BE2C (cell line): ENCODE data around the gene MAP3K5.

ENCODE experiments used
- DNase-seq: peaks from one replicate; pipeline ENCODE4 v3.0.0-alpha.2; 2020
- H3K27me3 ChIP-seq: fragments of 250-450 bp; sonication (Bioruptor Pico); 2 replicates; pipeline ENCODE4 v1.5.1; 2020; ENCODE audit warnings: mild to moderate bottlenecking
- H3K36me3 ChIP-seq: fragments of 250-450 bp; sonication (Bioruptor Pico); 2 replicates; pipeline ENCODE4 v1.5.1; 2020; ENCODE audit warnings: mild to moderate bottlenecking
- H3K4me1 ChIP-seq: fragments of 250-450 bp; sonication (Bioruptor Pico); 2 replicates; pipeline ENCODE4 v1.5.1; 2020
- H3K4me3 ChIP-seq: 2 replicates; pipeline ENCODE4 v1.5.1; 2011; ENCODE audit warnings: low read depth, low read length
- H3K9me3 ChIP-seq: fragments of 250-450 bp; sonication (Bioruptor Pico); 2 replicates; pipeline ENCODE4 v1.5.1; 2020
- TF ChIP-seq, protein P1 (sequence below): IDR thresholded peaks from 2 replicates; pipeline ENCODE4 v1.5.1; 2012; ENCODE audit warnings: mild to moderate bottlenecking, low read depth, low read length

MAP3K5 gene

DNA sequence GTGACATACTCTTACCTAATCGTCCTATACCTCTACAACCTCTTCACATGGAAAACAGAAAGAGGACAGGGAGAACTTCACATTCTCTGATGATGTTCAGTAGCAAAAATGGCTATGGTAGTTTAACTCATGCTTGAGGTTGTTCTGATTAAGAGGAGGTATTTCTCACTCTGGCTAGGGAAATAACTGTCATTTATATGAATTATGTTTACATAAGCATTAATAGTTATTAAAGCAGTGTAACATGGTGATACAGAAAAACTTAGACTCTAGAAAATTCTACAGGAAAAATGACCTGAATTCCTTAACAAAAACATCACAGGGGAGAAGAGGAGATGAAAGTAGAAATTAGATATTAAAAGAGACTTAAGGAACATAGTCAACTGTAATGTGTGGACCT lies 57.3 kb downstream of the MAP3K5 start:
- Histone ChIP-seq H3K9me3 (no peaks in the 10 kb centered on the region), H3K27me3 (no peaks in the 10 kb centered on the region), H3K4me3 (no peak overlapping the region), H3K36me3 (no peaks in the 10 kb centered on the region), H3K4me1 (no peaks in the 10 kb centered on the region)
- DNase-seq: no peak
- TF ChIP-seq, protein P1, sequence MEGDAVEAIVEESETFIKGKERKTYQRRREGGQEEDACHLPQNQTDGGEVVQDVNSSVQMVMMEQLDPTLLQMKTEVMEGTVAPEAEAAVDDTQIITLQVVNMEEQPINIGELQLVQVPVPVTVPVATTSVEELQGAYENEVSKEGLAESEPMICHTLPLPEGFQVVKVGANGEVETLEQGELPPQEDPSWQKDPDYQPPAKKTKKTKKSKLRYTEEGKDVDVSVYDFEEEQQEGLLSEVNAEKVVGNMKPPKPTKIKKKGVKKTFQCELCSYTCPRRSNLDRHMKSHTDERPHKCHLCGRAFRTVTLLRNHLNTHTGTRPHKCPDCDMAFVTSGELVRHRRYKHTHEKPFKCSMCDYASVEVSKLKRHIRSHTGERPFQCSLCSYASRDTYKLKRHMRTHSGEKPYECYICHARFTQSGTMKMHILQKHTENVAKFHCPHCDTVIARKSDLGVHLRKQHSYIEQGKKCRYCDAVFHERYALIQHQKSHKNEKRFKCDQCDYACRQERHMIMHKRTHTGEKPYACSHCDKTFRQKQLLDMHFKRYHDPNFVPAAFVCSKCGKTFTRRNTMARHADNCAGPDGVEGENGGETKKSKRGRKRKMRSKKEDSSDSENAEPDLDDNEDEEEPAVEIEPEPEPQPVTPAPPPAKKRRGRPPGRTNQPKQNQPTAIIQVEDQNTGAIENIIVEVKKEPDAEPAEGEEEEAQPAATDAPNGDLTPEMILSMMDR: no peak

DNA sequence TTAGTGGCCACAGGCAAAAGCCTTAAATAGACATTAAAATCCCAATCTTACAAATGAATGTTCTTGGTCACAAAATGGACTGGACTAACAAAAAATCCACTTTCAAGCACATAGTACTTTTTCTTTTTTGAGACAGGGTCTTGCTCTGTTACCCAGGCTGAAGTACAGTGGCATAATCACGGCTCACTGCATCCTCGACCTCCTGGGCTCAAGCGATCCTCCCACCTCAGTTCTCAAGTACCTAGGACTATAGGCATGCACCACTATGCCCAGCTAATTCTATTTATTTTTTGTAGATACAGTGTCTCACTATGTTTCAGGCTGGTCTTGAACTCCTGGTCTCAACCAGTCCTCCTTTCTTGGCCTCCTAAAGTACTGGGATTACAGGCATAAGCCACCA lies 59.4 kb downstream of the MAP3K5 start:
- DNase-seq: no peak
- Histone ChIP-seq H3K9me3 (no peaks in the 10 kb centered on the region), H3K27me3 (no peaks in the 10 kb centered on the region), H3K4me1 (peaks cover 10% of the 10 kb centered on the region), H3K36me3 (no peaks in the 10 kb centered on the region), H3K4me3 (no peak overlapping the region)
- TF ChIP-seq, protein P1: no peak

DNA sequence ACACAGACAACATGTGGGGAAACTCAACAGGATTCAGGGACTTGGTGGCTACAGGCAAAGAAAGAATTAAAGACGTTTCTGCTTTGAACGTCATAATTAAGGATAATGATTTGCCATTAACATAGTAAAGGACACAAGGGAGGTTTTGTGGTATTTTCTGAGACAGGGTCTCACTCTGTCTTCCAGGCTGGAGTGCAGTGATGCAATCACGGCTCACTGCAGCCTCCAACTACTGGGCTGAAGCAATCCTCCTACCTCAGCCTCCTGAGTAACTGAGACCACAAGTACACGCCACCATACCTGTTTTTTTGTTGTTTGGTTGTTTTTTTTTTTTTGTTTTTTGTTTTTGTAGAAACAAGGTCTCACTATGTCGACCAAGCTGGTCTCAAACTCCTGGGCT lies 62.4 kb downstream of the MAP3K5 start:
- Histone ChIP-seq H3K9me3 (no peaks in the 10 kb centered on the region), H3K4me1 (peaks cover 14% of the 10 kb centered on the region), H3K4me3 (no peak overlapping the region), H3K36me3 (no peaks in the 10 kb centered on the region), H3K27me3 (no peaks in the 10 kb centered on the region)
- no peak for DNase-seq
- TF ChIP-seq, protein P1: no peak

DNA sequence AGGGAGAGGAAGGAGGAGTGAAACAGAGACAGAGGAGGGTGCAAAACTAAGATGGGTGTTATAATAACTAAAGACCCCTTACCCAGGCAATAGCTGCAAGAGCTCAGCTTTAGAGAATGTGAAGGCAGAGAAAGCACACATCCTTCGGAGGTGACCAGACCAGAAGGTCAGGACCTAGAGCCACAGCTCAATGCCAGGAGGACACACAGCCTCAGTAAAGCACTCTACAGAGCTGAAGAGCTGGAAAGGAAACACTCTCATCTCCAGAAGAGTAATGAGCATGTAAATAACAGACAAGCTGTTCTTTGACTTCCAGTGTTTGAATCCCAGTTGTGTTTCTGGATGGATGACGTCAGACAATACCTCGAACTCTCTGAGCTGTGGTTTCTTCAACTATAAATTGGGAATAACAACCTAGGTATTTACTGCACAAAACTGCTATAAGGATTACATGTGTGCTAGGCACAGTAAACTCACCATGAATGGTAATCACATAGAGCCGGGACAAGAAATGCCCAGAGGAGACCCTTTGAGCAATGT lies 63.2 kb downstream of the MAP3K5 start:
- Histone ChIP-seq H3K9me3 (no peaks in the 10 kb centered on the region), H3K4me1 (peaks cover 14% of the 10 kb centered on the region), H3K4me3 (no peak overlapping the region), H3K27me3 (no peaks in the 10 kb centered on the region), H3K36me3 (no peaks in the 10 kb centered on the region)
- DNase-seq: no peak
- TF ChIP-seq, protein P1: no peak

DNA sequence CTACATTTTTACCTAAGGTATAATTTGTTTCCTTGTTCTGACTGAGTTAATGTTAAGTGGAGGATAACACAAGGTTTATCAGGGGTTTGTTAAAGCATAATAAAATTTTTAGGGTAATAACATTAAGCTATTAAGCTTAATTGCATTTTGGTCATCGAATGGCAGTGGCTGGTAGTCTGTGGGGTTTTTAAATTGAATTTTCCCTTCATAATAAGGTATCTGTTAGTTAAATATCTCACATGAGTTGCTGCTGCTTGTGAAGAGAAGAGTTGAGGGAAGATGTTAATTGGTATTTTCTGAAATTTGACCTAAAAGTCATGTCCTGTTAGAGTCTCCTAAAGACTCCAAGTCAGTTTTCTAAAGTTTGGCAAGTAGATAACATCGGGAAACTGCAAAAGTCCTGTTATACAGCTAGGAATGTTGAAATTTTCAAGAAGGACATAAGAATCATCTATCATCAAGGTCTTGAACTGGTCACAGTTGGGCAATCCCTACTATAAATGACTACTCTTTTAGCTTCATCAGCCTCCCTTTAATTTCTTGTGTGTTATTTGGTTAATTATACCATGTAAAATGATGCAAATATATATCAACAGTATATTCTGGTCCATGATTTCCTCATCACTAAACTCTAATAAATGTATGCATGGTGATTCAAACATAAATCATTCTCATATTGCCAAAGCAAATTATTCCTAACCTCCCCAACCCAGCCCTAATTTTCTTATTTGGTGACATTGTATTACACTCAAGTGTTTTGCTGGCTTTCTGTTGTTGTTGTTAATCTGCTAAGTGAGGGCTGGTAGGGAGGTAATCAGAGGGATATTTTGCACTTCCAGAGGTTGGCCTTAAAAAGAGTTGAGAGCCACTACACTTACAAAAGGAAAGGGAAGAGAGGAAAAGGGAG lies 64.0 kb downstream of the MAP3K5 start:
- DNase-seq: peak; percentile 41
- H3K4me3 ChIP-seq: no peak overlapping the region
- no peaks in the 10 kb centered on the region for H3K27me3 ChIP-seq
- no peaks in the 10 kb centered on the region for H3K9me3 ChIP-seq
- no peaks in the 10 kb centered on the region for H3K36me3 ChIP-seq
- H3K4me1 ChIP-seq: peaks cover 14% of the 10 kb centered on the region
- TF ChIP-seq, protein P1: no peak
